ENCODE results near the gene ACER2. TPM values are rescaled to one million over a fixed set of nuclear protein-coding genes. Genes with fewer than 3 reads are reported as not detected.

The ACER2 gene
- total and polyA plus RNA-seq, 2 of the 8 experiments (the other 6 are each of a cell fraction or from before 2014, with no cell fraction given), result 7.4 to 8.8 TPM

GRCh38 chr9:19492775-19493173 lies 84.0 kb downstream of the ACER2 start:
- H3K14ac ChIP-seq (ENCODE audit: insufficient read length), result no peak overlapping the region
- 76% methylated on average over 4 of the region's 4 CpGs; no CpG with 5 or more reads in 1 of the 2 experiments for WGBS, 2 experiments (ENCODE audit: extremely low coverage in 1 of 2, insufficient coverage in 1 of 2, insufficient read length in 1 of 2, insufficient replicate concordance in 2 of 2, low coverage in 1 of 2, low lambda C conversion rate in 2 of 2, missing lambda C conversion rate in 1 of 2)
- no peak overlapping the region for H4K8ac ChIP-seq (ENCODE audit: extremely low read depth, insufficient read depth, low read length)

More at GRCh38 chr9:19492775-19493173, 84.0 kb downstream of the ACER2 start:
- POLR2A ChIA-PET (ENCODE audit: partially characterized antibody), result no interaction called here
- H3K4me1 ChIP-seq (replicated peaks in 1 of 4; ENCODE audit: control insufficient read depth in 3 of 4, insufficient read depth in 4 of 4, low read length in 3 of 4), result no peaks in the 10 kb centered on the region
- no peak for FAIRE-seq
- no peak overlapping the region for H2BK20ac ChIP-seq (ENCODE audit: low read length)
- no peak overlapping the region for H4K5ac ChIP-seq (ENCODE audit: insufficient read length, low read depth, low read length)
- no peak overlapping the region for H3K23ac ChIP-seq (ENCODE audit: insufficient read length)
- no peaks in the 10 kb centered on the region for H4K20me1 ChIP-seq (replicated peaks in 1 of 2; ENCODE audit: control insufficient read depth in 1 of 2, insufficient read depth in 2 of 2, low read length in 2 of 2)
- no peak for DNase-seq (ENCODE audit: low read depth in 1 of 2, low spot score in 2 of 2)
- H3K9me3 ChIP-seq (ENCODE audit: insufficient read depth in 2 of 2, low read depth in 1 of 2, low read length in 1 of 2), result no peaks in the 10 kb centered on the region
- no peaks in the 10 kb centered on the region for H3K79me2 ChIP-seq (ENCODE audit: control insufficient read depth in 1 of 2, insufficient read depth in 2 of 2, low read length in 2 of 2)
- TF ChIP-seq MAX (IDR thresholded peaks at IDR 0.05), result no peak
- CTCF ChIA-PET (ENCODE audit: partially characterized antibody), result interaction anchor here (0.6 to 2.5 kb wide), 21 partner anchors 10 to 1586 kb away, joined by 3 to 10 read pairs (median 3); no protein-coding TSS in a partner anchor
- no peak overlapping the region for H2BK15ac ChIP-seq (ENCODE audit: low read length)
- no peaks in the 10 kb centered on the region for H3K79me1 ChIP-seq (ENCODE audit: low read depth, low read length)
- H3K56ac ChIP-seq (replicated peaks; ENCODE audit: insufficient read length, low read depth, low read length), result no peak overlapping the region
- no peak overlapping the region for H4K91ac ChIP-seq (replicated peaks; ENCODE audit: insufficient read length, low read length)
- no peak overlapping the region for H2AK5ac ChIP-seq (ENCODE audit: low read depth, low read length)
- no peaks in the 10 kb centered on the region for H3K27me3 ChIP-seq (replicated peaks in 1 of 4; ENCODE audit: control insufficient read depth in 3 of 4, extremely low read depth in 1 of 4, insufficient read depth in 3 of 4, low read length in 3 of 4)
- H2AFZ ChIP-seq (ENCODE audit: low read length), result no peak overlapping the region
- H3K23me2 ChIP-seq (ENCODE audit: low read depth, low read length), result no peaks in the 10 kb centered on the region
- no peak overlapping the region for H2BK5ac ChIP-seq (ENCODE audit: low read depth, low read length)
- no peak overlapping the region for H3K27ac ChIP-seq (ENCODE audit: low read depth, low read length)
- no peak overlapping the region for H3K18ac ChIP-seq (ENCODE audit: extremely low read depth, low read length)
- H2BK12ac ChIP-seq (ENCODE audit: low read depth, low read length), result no peak overlapping the region
- no peak overlapping the region for H3K9ac ChIP-seq (replicated peaks in 1 of 4; ENCODE audit: extremely low read depth in 1 of 4, low read depth in 3 of 4, low read length in 3 of 4)
- H3K4me2 ChIP-seq (ENCODE audit: insufficient read depth in 1 of 2, low read depth in 2 of 2, low read length in 2 of 2), result no peak overlapping the region
- H2BK120ac ChIP-seq (replicated peaks; ENCODE audit: low read depth, low read length), result no peak overlapping the region
- no peak overlapping the region for H3K4ac ChIP-seq (replicated peaks; ENCODE audit: insufficient read length, low read depth, low read length)
- H3K4me3 ChIP-seq (ENCODE audit: extremely low read depth in 1 of 4, insufficient read depth in 2 of 4, low read depth in 3 of 4, low read length in 4 of 4), result no peak overlapping the region
- no peaks in the 10 kb centered on the region for H3K36me3 ChIP-seq (ENCODE audit: control insufficient read depth in 2 of 4, insufficient read depth in 4 of 4, low read length in 3 of 4)

All from H1 (cell line).